Measurements from ENCODE around the gene NAMPT. TPM values are rescaled to one million over a fixed set of nuclear protein-coding genes. Genes with fewer than 3 reads are reported as not detected.

The NAMPT gene
- total RNA-seq, 1 donor from 2014 or later = 153 TPM

GRCh38 chr7:106224797-106225196, 60.0 kb downstream of the NAMPT start:
- Mint-ChIP-seq H3K4me1 (ENCODE audit: unreplicated experiment) (peaks cover 24% of the 10 kb centered on the region), H3K9me3 (ENCODE audit: unreplicated experiment) (no peaks in the 10 kb centered on the region), H3K4me3 (ENCODE audit: unreplicated experiment) (no peak overlapping the region), H3K36me3 (ENCODE audit: low read depth, unreplicated experiment) (peaks cover 4% of the 10 kb centered on the region), H3K27ac (ENCODE audit: unreplicated experiment) (no peak overlapping the region), H3K27me3 (ENCODE audit: unreplicated experiment) (no peaks in the 10 kb centered on the region)
- TF ChIP-seq CTCF (IDR thresholded peaks at IDR 0.05; ENCODE audit: unreplicated experiment) = no peak
- DNase-seq (ENCODE audit: low spot score) = no peak

- no peak overlapping the region for H3K27ac Mint-ChIP-seq (ENCODE audit: unreplicated experiment)
- H3K4me1 Mint-ChIP-seq (ENCODE audit: unreplicated experiment) = peaks cover 39% of the 10 kb centered on the region
- no peak overlapping the region for H3K4me3 Mint-ChIP-seq (ENCODE audit: unreplicated experiment)
- no peaks in the 10 kb centered on the region for H3K27me3 Mint-ChIP-seq (ENCODE audit: unreplicated experiment)
- H3K9me3 Mint-ChIP-seq (ENCODE audit: unreplicated experiment) = no peaks in the 10 kb centered on the region
- DNase-seq (ENCODE audit: low spot score) = no peak
- H3K36me3 Mint-ChIP-seq (ENCODE audit: low read depth, unreplicated experiment) = peaks cover 4% of the 10 kb centered on the region
- TF ChIP-seq CTCF (IDR thresholded peaks at IDR 0.05; ENCODE audit: unreplicated experiment) = no peak
Measured at GRCh38 chr7:106223156-106223555, 61.6 kb downstream of the NAMPT start.

- no peak for TF ChIP-seq CTCF (IDR thresholded peaks at IDR 0.05; ENCODE audit: unreplicated experiment)
- DNase-seq (ENCODE audit: low spot score) = no peak
- Mint-ChIP-seq H3K27me3 (ENCODE audit: unreplicated experiment) (no peaks in the 10 kb centered on the region), H3K4me1 (ENCODE audit: unreplicated experiment) (peaks cover 41% of the 10 kb centered on the region), H3K36me3 (ENCODE audit: low read depth, unreplicated experiment) (peaks cover 4% of the 10 kb centered on the region), H3K4me3 (ENCODE audit: unreplicated experiment) (no peak overlapping the region), H3K27ac (ENCODE audit: unreplicated experiment) (peak overlapping the region; percentile 17), H3K9me3 (ENCODE audit: unreplicated experiment) (no peaks in the 10 kb centered on the region)
Measured at GRCh38 chr7:106222545-106222944, 62.2 kb downstream of the NAMPT start.

GRCh38 chr7:106220307-106220706, 64.5 kb downstream of the NAMPT start:
- H3K27ac Mint-ChIP-seq (ENCODE audit: unreplicated experiment) = peak overlapping the region; percentile 95
- no peak for DNase-seq (ENCODE audit: low spot score)
- H3K4me1 Mint-ChIP-seq (ENCODE audit: unreplicated experiment) = peaks cover 60% of the 10 kb centered on the region
- peaks cover 4% of the 10 kb centered on the region for H3K36me3 Mint-ChIP-seq (ENCODE audit: low read depth, unreplicated experiment)
- no peaks in the 10 kb centered on the region for H3K9me3 Mint-ChIP-seq (ENCODE audit: unreplicated experiment)
- peaks cover 6% of the 10 kb centered on the region for H3K27me3 Mint-ChIP-seq (ENCODE audit: unreplicated experiment)
- no peak overlapping the region for H3K4me3 Mint-ChIP-seq (ENCODE audit: unreplicated experiment)
- TF ChIP-seq CTCF (IDR thresholded peaks at IDR 0.05; ENCODE audit: unreplicated experiment) = no peak

GRCh38 chr7:106219170-106219569, 65.6 kb downstream of the NAMPT start:
- H3K36me3 Mint-ChIP-seq (ENCODE audit: low read depth, unreplicated experiment) = peaks cover 4% of the 10 kb centered on the region

More at GRCh38 chr7:106219170-106219569, 65.6 kb downstream of the NAMPT start:
- Mint-ChIP-seq H3K4me1 (ENCODE audit: unreplicated experiment) (peaks cover 58% of the 10 kb centered on the region), H3K27me3 (ENCODE audit: unreplicated experiment) (peaks cover 6% of the 10 kb centered on the region), H3K9me3 (ENCODE audit: unreplicated experiment) (no peaks in the 10 kb centered on the region), H3K27ac (ENCODE audit: unreplicated experiment) (peak overlapping the region; percentile 95), H3K4me3 (ENCODE audit: unreplicated experiment) (no peak overlapping the region)
- no peak for TF ChIP-seq CTCF (IDR thresholded peaks at IDR 0.05; ENCODE audit: unreplicated experiment)
- DNase-seq (ENCODE audit: low spot score) = peak; percentile 36
